ENCODE measurements around the gene RFPL4AL1. TPM values are rescaled to one million over a fixed set of nuclear protein-coding genes. Genes with fewer than 3 reads are reported as not detected.

The RFPL4AL1 gene
- total RNA-seq, 1 donor from 2014 or later: not detected

DNA sequence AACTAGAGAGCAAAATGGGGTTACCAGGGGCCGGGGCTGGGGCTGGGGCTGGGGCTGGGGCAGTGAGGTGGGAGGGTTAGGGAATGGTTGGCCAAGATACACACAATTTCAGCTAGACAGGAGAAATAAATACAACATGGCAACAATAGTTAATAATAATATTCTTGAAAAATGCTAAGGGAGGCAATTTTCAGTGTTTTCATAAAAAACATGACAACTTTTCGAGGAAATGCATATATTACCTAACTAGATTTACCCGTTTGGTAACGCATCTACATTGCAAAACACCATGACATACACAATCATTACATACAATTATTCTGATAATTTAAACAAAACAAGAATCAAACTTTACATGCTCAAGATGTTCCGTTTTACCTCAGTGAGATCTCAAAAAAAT lies 12.2 kb downstream of the RFPL4AL1 start:
- Mint-ChIP-seq H3K4me3 (ENCODE audit: low read depth) (no peak overlapping the region), H3K4me1 (ENCODE audit: low read depth) (no peaks in the 10 kb centered on the region), H3K27me3 (ENCODE audit: low read depth) (no peaks in the 10 kb centered on the region), H3K9me3 (peaks cover 14% of the 10 kb centered on the region), H3K36me3 (ENCODE audit: low read depth) (no peaks in the 10 kb centered on the region), H3K27ac (no peak overlapping the region)
- no peak for DNase-seq (ENCODE audit: low spot score)
- intact Hi-C loops (cut with micrococcal nuclease): no loop called here

DNA sequence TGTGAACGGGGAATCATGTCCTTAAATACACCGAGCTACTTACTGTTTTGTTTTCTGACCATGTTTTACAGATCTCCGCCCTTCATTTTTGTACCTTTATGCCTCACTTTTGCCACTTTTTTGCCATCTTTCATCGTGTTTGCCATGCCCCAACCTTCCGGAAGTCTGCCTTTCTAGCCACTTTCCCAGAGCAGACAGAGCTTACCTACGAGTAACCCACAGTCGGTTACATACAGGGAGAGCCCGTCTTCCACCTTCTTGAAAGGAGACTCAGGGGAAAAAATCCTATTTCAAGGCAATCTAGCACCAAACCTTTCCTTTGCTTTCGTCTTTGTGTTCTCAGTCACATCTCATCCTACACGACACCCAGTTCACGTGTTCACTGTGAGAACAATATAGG lies 26.1 kb downstream of the RFPL4AL1 start:
- peaks cover 36% of the 10 kb centered on the region for H3K9me3 Mint-ChIP-seq
- no peak for DNase-seq (ENCODE audit: low spot score)
- H3K27ac Mint-ChIP-seq: no peak overlapping the region
- H3K27me3 Mint-ChIP-seq (ENCODE audit: low read depth): no peaks in the 10 kb centered on the region
- H3K4me1 Mint-ChIP-seq (ENCODE audit: low read depth): no peaks in the 10 kb centered on the region
- H3K36me3 Mint-ChIP-seq (ENCODE audit: low read depth): no peaks in the 10 kb centered on the region
- intact Hi-C loops (cut with micrococcal nuclease): no loop called here
- H3K4me3 Mint-ChIP-seq (ENCODE audit: low read depth): no peak overlapping the region

DNA sequence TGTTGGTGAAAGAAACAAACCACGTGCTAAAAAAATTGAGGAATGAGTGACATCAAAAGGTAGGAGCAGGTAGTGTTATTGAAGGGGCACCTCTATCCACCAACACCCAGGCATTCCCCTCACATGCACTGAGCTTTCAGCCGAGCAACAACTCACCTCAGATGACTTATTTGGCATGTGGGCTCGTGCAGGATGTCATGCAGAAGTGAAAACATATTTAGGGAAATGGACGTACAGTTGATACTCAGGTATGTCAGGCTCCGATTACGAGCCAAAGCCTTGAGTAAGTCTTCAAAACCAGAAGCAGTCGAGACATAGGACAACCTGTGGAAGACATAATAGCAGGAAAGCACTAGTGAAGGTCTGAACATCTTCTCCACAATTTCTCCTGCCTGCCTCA lies 32.5 kb downstream of the RFPL4AL1 start:
- Mint-ChIP-seq H3K9me3 (peaks cover 58% of the 10 kb centered on the region), H3K27me3 (ENCODE audit: low read depth) (no peaks in the 10 kb centered on the region), H3K36me3 (ENCODE audit: low read depth) (no peaks in the 10 kb centered on the region), H3K4me1 (ENCODE audit: low read depth) (no peaks in the 10 kb centered on the region), H3K27ac (no peak overlapping the region), H3K4me3 (ENCODE audit: low read depth) (no peak overlapping the region)
- intact Hi-C loops (cut with micrococcal nuclease): no loop called here
- no peak for DNase-seq (ENCODE audit: low spot score)

DNA sequence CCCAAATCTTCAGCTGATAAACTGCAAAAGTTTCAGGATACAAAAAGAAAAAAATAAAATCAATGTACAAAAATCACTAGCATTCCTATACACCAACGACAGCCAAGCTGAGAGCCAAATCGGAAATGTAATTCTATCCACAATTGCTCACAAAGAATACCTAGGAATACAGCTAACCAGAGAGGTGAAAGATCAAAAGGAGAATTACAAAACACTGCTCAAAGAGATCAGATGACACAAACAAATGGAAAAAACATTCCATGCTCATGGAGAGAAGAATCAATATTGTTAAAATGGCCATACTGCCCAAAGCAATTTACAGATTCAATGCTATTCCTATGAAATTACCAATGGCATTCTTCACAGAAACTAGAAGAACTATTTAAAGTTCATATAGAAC lies 33.4 kb downstream of the RFPL4AL1 start:
- Mint-ChIP-seq H3K27me3 (ENCODE audit: low read depth) (no peaks in the 10 kb centered on the region), H3K4me1 (ENCODE audit: low read depth) (no peaks in the 10 kb centered on the region), H3K9me3 (peaks cover 65% of the 10 kb centered on the region), H3K36me3 (ENCODE audit: low read depth) (no peaks in the 10 kb centered on the region), H3K4me3 (ENCODE audit: low read depth) (no peak overlapping the region), H3K27ac (no peak overlapping the region)
- intact Hi-C loops (cut with micrococcal nuclease): no loop called here
- no peak for DNase-seq (ENCODE audit: low spot score)

DNA sequence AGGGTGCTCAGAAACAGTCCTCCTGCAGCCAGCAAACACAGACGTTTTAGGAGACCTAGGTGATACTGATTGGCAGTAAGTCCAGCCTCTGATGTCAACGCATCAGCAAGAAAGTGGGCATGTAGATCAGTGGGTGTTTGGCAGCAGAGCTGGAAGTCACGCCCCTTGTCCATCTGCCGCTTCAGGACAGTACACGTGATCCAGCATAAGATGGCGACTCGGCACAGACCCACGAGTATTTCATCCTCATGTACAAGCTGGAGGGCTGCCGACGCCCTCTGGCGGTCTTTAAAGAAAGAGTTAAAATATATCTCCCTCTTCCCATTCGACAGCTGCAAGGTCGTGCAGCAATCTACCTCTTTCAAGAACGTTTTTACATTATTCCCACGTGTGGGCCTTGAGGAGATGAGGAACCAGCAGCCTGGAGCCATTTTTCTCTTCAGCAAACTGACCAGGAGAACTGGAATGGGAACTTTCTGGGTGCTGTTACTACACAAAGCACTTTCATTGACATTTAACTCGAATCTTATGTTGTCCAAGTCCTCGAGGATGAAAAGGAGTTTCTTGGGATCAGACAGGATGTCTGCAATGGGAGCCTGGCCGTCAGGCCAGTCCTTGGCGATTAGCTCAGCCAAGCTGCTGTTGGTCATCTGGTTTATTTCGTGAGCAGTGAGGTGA lies 40.6 kb downstream of the RFPL4AL1 start:
- Mint-ChIP-seq H3K9me3 (peaks cover 54% of the 10 kb centered on the region), H3K27me3 (ENCODE audit: low read depth) (no peaks in the 10 kb centered on the region), H3K4me1 (ENCODE audit: low read depth) (no peaks in the 10 kb centered on the region), H3K27ac (no peak overlapping the region), H3K36me3 (ENCODE audit: low read depth) (no peaks in the 10 kb centered on the region), H3K4me3 (ENCODE audit: low read depth) (no peak overlapping the region)
- intact Hi-C loops (cut with micrococcal nuclease): loop anchor here (5.0 kb wide), 1 partner anchor 177 kb away; no protein-coding TSS in a partner anchor
- DNase-seq (ENCODE audit: low spot score): no peak

DNA sequence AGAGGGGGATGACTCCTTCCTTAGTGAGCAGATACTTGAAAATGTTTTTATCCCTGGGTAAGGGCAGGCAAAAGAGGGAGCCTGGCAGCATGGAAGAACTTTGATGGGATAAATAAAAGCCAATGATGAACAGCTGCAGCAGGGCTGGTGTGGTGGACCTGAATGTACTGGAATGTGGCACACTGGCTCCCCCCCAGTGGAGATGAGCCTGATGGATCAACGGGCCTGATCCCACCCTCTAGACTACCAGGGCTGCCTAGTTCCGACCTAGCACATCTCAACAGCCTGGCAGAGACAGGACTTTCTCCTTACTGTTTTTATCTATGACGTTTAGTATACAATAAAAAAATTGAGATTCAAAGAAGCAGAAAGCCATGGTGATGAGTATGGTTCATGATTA lies 42.4 kb downstream of the RFPL4AL1 start:
- Mint-ChIP-seq H3K27ac (no peak overlapping the region), H3K27me3 (ENCODE audit: low read depth) (no peaks in the 10 kb centered on the region), H3K4me1 (ENCODE audit: low read depth) (no peaks in the 10 kb centered on the region), H3K4me3 (ENCODE audit: low read depth) (no peak overlapping the region), H3K36me3 (ENCODE audit: low read depth) (no peaks in the 10 kb centered on the region), H3K9me3 (peaks cover 60% of the 10 kb centered on the region)
- intact Hi-C loops (cut with micrococcal nuclease): no loop called here
- no peak for DNase-seq (ENCODE audit: low spot score)

DNA sequence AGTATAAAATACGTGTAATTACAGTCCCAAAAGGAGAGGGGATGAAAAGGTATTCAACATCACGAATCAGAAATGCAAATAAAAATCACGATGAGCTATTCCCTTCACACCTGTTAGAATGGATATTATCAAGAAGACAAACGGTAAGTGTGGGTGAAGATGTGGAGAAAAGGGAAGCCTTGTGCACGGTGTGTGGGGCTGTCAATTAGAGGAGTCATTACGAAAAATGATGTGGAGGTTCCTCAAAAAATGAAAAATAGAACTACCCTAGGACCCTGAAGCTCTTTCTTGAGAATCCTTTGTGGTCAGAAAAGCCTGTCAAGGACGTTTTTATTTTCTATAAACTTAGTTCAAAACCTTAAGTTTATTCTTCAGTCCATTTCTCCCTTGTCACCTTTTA lies 43.5 kb downstream of the RFPL4AL1 start:
- no peaks in the 10 kb centered on the region for H3K4me1 Mint-ChIP-seq (ENCODE audit: low read depth)
- no peak overlapping the region for H3K4me3 Mint-ChIP-seq (ENCODE audit: low read depth)
- H3K9me3 Mint-ChIP-seq: peaks cover 57% of the 10 kb centered on the region
- H3K27me3 Mint-ChIP-seq (ENCODE audit: low read depth): no peaks in the 10 kb centered on the region
- DNase-seq (ENCODE audit: low spot score): no peak
- intact Hi-C loops (cut with micrococcal nuclease): no loop called here
- no peak overlapping the region for H3K27ac Mint-ChIP-seq
- no peaks in the 10 kb centered on the region for H3K36me3 Mint-ChIP-seq (ENCODE audit: low read depth)

DNA sequence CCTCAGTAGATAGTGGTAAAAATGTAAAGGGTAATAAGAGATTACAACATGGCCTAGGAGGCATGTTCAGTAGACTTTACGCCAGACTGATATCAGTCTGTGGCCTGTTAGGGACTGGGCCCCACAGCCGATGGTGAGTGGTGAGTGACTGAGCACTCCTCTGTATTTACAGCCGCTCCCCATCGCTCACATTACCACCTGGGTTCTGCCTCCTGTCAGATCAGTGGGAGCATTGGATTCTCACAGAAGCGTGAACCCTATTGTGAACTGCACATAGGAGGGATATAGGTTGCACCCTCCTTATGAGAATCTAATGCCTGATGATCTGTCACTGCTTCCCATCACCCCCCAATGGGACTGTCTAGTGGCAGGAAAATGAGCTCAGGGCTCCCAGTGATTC lies 45.0 kb downstream of the RFPL4AL1 start:
- Mint-ChIP-seq H3K4me1 (ENCODE audit: low read depth) (no peaks in the 10 kb centered on the region), H3K4me3 (ENCODE audit: low read depth) (no peak overlapping the region), H3K9me3 (peaks cover 60% of the 10 kb centered on the region), H3K27me3 (ENCODE audit: low read depth) (no peaks in the 10 kb centered on the region), H3K27ac (no peak overlapping the region), H3K36me3 (ENCODE audit: low read depth) (no peaks in the 10 kb centered on the region)
- intact Hi-C loops (cut with micrococcal nuclease): no loop called here
- no peak for DNase-seq (ENCODE audit: low spot score)

DNA sequence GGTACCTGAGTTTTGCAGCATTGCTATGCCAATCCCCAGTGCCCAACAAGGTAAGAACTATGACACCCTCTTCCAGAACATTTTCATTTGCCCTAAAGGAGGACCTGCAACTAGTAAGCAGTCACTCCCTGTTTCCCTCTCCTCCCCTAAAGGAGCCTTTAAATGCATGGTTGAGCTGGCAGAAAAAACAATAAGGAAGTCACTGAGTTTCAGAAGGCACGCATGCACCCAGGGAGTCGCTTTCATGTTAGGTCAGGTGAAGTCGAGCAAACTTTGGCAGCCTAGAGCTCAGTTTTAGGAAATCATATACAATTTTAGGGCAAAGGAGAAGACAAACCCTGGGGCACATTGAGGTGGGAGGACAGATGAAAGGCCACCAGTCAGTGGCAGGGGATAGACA lies 51.1 kb downstream of the RFPL4AL1 start:
- intact Hi-C loops (cut with micrococcal nuclease): no loop called here
- peaks cover 51% of the 10 kb centered on the region for H3K9me3 Mint-ChIP-seq

More for the DNA sequence above, 51.1 kb downstream of the RFPL4AL1 start:
- Mint-ChIP-seq H3K4me1 (ENCODE audit: low read depth) (no peaks in the 10 kb centered on the region), H3K27me3 (ENCODE audit: low read depth) (no peaks in the 10 kb centered on the region), H3K27ac (no peak overlapping the region), H3K4me3 (ENCODE audit: low read depth) (no peak overlapping the region), H3K36me3 (ENCODE audit: low read depth) (no peaks in the 10 kb centered on the region)
- DNase-seq (ENCODE audit: low spot score): no peak

Other genes starting within 250 kb of the RFPL4AL1 start
- not detected in 2 replicates for gene SBK2, start 232.0 kb upstream of the RFPL4AL1 start, total RNA-seq
- not detected in 2 replicates for gene SBK3, start 223.6 kb upstream of the RFPL4AL1 start, total RNA-seq
- gene ZNF579, start 188.3 kb upstream of the RFPL4AL1 start, total RNA-seq: 8.2 and 10.7 TPM in 2 replicates
- gene FIZ1, start 169.6 kb upstream of the RFPL4AL1 start, total RNA-seq: 18.2 and 18.9 TPM in 2 replicates
- 18.4 and 19.7 TPM in 2 replicates for gene ZNF524, start 168.8 kb upstream of the RFPL4AL1 start, total RNA-seq
- 13.5 and 13.6 TPM in 2 replicates for gene ZNF865, start 163.5 kb upstream of the RFPL4AL1 start, total RNA-seq
- 4.3 and 4.9 TPM in 2 replicates for gene ZNF784, start 144.6 kb upstream of the RFPL4AL1 start, total RNA-seq
- gene ZNF580, start 128.1 kb upstream of the RFPL4AL1 start, total RNA-seq: 32.1 and 33.3 TPM in 2 replicates
- 26.6 and 27.0 TPM in 2 replicates for gene ZNF581, start 125.5 kb upstream of the RFPL4AL1 start, total RNA-seq
- gene CCDC106, start 120.9 kb upstream of the RFPL4AL1 start, total RNA-seq: 7.2 and 8.1 TPM in 2 replicates
- 344 and 351 TPM in 2 replicates for gene U2AF2, start 114.1 kb upstream of the RFPL4AL1 start, total RNA-seq
- gene EPN1, start 93.9 kb upstream of the RFPL4AL1 start, total RNA-seq: 40.3 and 41.8 TPM in 2 replicates
- not detected in 2 replicates for gene NLRP9, start 30.7 kb upstream of the RFPL4AL1 start, total RNA-seq
- gene RFPL4A, start 10.0 kb upstream of the RFPL4AL1 start, total RNA-seq: not detected in 2 replicates
- gene NLRP11, start 62.9 kb downstream of the RFPL4AL1 start, total RNA-seq: not detected in 2 replicates
- gene NLRP4, start 67.4 kb downstream of the RFPL4AL1 start, total RNA-seq: not detected in 2 replicates
- not detected in 2 replicates for gene NLRP13, start 163.2 kb downstream of the RFPL4AL1 start, total RNA-seq
- not detected in 2 replicates for gene NLRP8, start 178.7 kb downstream of the RFPL4AL1 start, total RNA-seq
- gene NLRP5, start 217.7 kb downstream of the RFPL4AL1 start, total RNA-seq: not detected in 2 replicates